Lung microvascular endothelial cell (primary cell): Measurements from ENCODE around the gene ZNF486. TPM values are rescaled to one million over a fixed set of nuclear protein-coding genes. Genes with fewer than 3 reads are reported as not detected.
"Not testable (repeated sequence)": the region's sequence is repeated elsewhere in the genome, so short reads cannot be mapped to it uniquely, and the experiment has no call there.

Experiments used
- DNase-seq, 2 donors: peaks; one replicate each; pipeline versions ENCODE4 v3.0.0 to v3.0.0-alpha.2; 2010; ENCODE audit warnings: low read depth in 2 of 2
- total RNA-seq: library from RNA; depleted of rRNA; stranded (reverse); fragments of >200 nt; gene quantifications from 2 replicates; pipeline ENCODE4 v1.2.1, GENCODE V29; 2014

ZNF486 gene
- total RNA-seq: 5.2 and 9.1 TPM in 2 replicates

DNA sequence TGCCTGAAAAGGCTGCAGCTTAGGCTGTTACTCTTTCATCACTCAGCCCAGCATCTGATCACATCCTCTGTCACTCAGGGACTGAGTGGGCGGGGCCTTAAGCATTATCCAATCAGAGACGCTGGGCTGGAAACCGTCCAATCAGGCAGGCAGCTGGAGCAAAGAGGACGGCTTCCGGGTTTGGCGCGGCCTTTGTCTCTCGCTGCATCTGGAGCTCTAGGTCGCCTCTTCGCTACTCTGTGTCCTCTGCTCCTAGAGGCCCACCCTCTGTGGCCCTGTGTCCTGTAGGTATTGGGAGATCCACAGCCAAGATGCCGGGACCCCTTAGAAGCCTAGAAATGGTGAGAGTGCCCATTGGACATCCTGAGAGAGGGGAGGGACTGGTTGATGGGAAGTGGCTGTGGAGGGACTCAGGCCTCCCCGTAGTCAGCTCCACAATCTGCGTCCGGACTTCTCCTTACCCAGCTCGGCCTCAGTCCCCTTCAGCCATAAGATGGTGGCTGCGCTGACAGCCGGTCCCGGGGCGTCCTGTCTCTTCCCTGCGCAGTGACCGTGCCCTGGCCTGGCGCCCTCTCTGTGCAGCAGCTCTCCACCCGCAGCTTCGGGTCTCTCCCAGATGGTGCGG, at the start of gene ZNF486:
TSS of gene ZNF486 (plus strand) at position 195 of the 625 bp plus-strand sequence. CDS start at position 312, 117 bp downstream.
- DNase-seq: peak; percentile 96 to 97

DNA sequence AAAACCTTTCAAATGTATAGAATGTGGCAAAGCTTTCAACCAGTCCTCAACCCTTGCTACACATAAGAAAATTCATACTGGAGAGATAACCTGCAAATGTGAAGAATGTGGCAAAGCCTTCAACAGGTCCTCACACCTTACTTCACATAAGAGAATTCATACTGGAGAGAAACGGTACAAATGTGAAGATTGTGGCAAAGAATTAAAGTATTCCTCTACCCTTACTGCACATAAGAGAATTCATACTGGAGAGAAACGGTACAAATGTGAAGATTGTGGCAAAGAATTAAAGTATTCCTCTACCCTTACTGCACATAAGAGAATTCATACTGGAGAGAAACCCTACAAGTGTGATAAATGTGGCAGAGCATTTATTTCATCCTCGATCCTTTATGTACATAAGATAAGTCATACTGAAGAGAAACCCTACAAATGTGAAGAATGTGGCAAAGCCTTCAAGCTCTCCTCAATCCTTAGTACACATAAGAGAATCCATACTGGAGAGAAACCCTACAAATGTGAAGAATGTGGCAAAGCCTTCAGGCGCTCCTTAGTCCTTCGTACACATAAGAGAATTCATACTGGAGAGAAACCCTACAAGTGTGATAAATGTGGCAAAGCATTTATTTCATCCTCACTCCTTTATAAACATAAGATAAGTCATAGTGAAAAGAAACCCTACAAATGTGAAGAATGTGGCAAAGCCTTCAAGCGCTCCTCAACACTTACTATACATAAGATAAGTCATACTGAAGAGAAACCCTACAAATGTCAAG, 48.8 kb upstream of the ZNF486 start:
- not testable (repeated sequence) for DNase-seq

DNA sequence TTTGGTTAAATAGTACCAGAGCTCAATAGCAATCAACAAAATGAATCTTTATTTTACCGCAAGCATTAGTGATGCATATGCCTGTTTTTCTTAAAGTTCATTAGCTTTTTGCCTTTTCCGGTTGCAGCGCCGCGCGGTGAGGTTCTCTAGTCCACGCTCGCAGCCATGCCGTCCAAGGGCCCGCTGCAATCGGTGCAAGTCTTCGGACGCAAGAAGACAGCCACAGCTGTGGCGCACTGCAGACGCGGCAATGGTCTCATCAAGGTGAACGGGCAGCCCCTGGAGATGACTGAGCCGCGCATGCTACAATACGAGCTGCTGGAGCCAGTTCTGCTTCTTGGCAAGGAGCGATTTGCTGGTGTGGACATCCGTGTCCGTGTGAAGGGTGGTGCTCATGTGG, 42.1 kb upstream of the ZNF486 start:
- no peak for DNase-seq

DNA sequence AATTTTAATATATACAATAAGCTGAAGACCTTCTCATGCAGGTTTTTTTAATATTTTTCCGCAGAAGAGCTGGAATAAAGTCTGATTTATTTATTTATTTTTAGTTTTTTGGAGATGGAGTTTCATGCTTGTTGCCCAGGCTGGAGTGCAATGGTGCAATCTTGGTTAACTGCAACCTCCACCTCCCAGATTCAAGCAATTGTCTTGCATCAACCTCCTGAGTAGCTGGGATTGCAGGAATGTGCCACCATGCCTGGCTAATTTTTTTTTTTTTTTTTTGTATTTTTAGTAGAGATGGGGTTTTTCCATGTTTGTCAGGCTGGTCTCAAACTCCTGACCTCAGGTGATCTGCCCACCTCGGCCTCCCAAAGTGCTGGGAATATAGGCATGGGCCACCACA, 34.1 kb upstream of the ZNF486 start:
- not testable (repeated sequence) for DNase-seq

DNA sequence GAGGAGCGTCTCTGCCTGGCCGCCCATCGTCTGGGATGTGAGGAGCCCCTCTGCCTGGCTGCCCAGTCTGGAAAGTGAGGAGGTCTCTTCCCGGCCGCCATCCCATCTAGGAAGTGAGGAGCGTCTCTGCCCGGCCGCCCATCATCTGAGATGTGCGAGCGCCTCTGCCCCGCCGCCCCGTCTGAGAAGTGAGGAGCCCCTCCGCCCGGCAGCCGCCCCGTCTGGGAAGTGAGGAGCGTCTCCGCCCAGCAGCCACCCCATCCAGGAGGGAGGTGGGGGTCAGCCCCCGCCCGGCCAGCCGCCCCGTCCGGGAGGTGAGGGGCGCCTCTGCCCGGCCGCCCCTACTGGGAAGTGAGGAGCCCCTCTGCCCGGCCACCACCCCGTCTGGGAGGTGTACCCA, 29.3 kb upstream of the ZNF486 start:
- DNase-seq: not testable (repeated sequence)

DNA sequence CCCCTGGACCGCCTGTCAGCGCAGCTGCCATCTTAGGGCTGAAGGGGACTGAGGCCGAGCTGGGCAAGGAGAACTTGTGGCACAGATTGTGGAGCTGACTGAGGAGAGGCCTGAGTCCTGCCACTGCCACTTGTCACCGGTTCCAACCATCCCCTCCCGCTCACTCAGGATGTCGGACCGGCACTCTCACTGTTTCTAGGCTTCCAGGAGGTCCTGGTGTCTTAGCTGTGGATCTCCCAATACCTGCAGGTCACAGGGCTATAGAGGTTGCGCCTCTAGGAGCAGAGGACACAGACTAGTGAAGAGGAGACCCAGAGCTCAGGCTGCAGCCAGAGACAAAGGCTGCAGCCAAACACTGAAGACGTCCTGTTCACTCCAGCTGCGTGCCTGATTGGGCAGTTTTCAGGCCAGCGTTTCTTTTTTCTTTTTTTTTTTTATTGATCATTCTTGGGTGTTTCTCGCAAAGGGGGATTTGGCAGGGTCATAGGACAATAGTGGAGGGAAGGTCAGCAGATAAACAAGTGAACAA, 15.3 kb upstream of the ZNF486 start:
- no peak for DNase-seq

DNA sequence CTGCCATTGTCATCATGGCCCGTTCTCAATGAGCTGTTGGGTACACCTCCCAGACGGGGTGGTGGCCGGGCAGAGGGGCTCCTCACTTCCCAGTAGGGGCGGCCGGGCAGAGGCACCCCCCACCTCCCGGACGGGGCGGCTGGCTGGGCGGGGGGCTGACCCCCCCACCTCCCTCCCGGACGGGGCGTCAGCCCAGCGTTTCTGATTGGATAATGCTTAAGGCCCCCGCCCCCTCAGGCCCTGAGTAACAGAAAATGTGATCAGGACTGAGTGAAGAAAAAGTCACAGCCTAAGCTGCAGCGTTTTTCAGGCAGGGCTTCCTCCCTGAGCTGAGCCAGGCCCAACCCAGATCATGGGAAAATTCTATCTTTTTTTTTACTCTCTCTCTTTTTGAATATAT, 14.5 kb upstream of the ZNF486 start:
- not testable (repeated sequence) for DNase-seq

DNA sequence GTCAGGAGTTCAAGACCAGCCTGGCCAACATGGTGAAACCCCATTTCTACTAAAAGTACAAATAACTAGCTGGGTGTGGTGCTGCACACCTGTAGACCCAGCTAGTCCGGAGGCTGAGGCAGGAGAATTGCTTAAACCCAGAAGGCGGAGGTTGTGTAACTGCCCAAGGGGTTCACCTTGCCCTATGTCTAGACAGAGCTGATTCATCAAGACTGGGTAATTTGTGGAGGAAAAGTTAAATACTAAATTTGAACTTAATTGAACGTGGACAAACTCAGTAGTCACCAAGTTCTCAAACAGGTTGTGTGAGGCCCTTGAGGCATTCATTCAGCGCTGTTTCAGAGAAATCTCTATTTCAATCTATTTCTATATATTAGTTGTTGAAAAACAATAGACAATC, 13.7 kb upstream of the ZNF486 start:
- no peak for DNase-seq

DNA sequence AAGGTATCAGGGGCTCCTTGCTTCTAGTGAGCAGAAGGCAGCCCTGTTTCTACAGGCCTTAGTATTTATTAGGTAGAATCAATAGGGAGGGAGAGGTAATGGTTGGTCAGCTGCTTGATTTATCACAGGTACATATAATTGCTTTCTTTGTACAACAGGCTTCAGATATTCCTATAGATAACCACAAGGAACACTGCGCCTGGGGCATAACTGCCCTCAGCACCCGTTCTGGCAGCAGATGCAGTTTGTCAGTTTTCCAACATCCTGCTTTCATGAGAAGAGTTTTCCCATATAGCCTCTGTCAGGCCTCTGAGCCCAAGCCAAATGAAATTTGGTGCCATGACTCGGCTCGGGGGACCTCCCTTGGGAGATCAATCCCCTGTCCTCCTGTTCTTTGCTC, 12.4 kb upstream of the ZNF486 start:
- DNase-seq: no peak

DNA sequence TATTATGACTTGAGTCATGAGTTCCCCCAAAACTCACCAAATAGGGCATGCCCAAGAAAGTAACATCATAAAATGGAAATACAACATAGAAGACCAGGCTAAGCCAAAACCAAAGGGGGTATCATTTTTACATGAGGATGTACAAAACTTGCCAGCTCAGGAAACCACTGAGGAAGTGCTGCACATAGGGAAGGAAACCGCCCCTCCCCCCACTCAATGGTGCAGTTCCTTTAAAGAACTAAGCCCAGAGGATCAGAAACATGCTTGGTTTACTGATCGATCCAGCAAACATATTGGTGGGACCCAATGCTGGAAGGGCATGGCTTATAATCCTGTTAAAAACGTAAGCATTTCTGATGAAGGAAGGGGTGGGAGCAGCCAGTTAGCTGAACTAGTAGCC, 4.2 kb upstream of the ZNF486 start:
- DNase-seq: no peak

DNA sequence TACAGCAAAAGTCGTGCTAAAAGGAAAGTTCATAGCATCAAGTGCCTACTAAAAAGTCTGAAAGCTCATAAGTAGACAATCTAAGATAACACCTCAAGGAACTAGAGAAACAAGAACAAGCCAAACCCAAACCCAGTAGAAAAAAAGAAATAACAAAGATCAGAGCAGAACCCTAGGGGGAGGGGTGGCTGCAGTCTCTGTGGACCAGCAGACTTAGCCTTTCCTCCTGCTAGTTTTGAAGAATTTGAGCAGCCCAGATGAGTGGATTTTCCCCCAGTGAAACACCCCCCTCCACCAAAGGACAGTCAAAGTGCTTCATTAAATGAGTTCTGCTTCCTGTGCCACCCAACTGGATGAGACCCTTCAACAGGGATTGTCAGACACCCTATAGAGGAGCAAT, 2.6 kb upstream of the ZNF486 start:
- no peak for DNase-seq

DNA sequence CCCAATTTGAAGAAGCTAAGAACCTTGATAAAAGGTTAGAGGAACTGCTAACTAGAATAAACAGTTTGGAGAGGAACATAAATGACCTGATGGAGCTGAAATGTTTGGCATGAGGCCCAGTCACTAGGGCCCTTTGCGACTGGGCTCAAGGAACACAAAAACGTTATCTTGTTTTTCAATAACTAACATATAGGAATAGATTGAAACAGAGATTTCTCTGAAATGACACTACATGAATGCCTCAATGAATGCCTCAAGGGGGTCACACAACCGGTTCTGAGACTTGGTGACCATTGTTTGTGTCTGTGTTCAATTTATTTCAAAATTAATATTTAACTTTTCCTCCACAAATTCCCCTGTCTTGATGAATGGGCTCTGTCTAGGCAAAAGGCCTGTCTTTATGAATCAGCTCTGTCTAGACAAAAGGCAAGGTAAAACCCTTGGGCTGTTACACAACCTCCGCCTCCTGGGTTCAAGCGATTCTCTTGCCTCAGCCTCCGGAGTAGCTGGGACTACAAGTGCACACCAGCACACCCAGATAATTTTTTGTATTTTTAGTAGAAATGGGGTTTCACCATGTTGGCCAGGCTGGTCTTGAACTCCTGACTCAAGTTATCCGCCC, 932 bp upstream of the ZNF486 start:
- DNase-seq: no peak

DNA sequence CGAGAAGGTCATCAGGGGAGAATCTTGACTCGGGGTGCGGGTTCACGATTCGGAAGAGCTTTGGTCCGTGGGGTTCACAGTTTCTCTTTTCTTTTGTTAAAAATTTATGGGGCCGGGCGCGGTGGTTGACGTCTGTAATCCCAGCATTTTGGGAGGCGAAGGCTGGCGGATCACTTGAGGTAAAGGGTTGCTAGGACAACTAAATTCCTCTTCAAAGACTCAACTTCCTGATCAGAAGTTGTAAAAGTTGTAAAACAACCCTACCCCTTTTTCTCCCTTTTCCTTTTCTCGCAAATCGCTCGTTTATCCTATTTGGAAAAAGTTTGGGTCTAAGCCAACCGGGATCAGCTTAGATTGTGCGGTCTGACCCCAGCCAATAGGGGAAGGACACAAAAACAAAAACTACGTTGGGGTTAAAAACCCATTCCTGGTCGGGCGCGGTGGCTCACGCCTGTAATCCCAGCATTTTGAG, 673 bp downstream of the ZNF486 start:
- peak; percentile 61 to 68 for DNase-seq

DNA sequence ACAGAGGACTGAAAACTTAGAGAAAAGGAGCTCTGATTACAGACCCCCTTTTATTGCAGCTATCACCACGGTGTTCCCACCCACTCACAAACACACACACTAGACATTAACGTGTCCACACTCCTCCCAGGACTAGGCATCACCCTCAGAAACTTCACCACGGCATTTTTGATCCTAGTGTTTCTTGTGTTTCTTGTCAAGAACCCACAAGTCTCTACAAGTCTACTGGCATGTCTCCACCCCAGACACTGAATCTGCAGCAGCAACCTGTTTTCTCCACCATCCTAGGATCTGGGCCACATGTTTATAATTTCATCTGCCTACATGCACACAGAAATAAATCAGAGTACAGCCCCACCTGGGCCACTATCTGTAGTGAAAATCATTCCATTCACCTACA, 4.3 kb downstream of the ZNF486 start:
- no peak for DNase-seq

DNA sequence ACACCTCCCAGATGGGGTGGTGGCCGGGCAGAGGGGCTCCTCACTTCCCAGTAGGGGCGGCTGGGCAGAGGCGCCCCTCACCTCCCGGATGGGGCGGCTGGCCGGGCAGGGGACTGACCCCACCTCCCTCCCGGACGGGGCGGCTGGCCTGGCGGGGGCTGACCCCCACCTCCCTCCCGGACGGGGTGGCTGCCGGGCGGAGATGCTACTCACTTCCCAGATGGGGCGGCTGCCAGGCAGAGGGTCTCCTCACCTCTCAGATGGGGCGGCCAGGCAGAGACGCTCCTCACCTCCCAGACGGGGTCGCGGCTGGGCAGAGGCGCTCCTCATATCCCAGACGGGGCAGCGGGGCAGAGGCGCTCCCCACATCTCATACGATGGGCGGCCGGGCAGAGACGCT, 8.8 kb downstream of the ZNF486 start:
- not testable (repeated sequence) for DNase-seq

DNA sequence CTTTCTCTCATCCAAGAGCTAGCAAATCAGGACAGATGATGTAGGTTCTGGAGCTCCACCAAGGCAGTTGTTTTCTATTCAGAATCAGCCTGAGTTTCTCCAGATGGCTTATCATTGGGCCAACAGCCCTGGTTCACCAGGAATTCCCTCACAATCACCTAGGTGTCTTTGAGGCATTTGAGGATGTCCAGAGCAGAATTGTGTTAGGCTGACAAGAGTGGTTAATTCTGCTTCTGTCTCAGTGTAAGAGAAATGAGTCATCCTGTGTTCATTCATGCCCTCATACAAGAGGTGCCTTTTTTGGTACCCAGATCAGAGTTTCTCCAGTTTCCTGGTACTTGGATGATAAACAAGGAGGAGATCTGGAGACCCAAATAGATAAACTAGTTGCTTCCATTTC, 12.9 kb downstream of the ZNF486 start:
- not testable (repeated sequence) for DNase-seq

DNA sequence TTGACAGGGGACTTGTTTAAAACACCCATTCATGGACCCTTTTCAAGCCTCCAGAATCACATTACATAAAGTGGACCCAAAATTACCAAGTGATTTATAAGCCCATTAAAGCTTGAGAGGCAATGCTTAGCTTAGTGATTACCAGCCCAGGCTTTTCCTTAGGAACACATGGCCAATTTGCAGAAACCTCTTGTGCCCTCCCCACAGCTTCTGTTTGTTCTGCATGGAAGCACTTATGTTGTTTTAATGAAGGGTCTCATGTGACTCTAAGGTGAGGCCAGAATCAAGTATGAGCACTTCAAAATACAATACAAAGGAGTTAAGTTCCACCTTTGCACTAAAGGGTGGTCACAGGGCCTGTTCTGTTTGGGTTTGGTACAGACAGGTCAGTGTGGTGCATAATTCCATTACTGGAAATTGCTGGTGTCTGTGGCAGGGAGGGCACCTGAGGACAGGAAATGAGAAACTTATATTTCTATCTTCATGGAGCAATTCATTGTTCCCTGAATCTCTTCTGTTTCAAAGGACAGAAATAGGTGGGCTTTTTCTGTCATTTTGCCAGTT, 15.3 kb downstream of the ZNF486 start:
- no peak for DNase-seq

DNA sequence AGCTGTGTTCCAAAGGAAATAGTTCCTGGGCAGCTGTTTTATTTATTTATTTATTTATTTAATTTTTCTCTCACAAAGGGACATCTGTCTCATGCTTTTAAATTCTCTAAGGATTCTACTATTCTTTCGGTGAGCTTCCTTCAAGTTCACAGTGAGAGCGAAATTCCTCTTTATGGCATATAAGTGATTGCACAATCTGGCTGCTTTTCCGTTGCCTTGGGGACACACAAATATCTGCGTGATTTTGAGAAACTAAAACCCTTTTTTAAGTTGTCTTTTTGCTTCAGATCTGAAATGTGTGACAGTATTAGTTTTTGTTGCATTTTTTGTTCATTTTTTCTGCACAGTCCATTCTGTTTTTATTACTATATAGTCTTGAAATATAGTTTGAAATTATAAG, 19.2 kb downstream of the ZNF486 start:
- DNase-seq: no peak

DNA sequence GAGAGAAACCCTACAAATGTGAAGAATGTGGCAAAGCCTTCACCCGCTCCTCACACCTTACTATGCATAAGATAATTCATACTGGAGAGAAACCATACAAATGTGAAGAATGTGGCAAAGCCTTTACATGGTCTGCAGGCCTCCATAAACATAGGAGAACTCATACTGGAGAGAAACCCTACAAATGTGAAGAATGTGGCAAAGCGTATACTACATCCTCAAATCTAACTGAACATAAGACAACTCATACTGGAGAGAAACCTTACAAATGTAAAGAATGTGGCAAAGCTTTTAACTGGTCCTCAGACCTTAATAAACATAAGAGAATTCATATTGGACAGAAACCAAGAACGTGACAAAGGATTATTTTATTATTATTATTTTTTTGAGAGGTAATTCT, 30.7 kb downstream of the ZNF486 start:
- DNase-seq: no peak

DNA sequence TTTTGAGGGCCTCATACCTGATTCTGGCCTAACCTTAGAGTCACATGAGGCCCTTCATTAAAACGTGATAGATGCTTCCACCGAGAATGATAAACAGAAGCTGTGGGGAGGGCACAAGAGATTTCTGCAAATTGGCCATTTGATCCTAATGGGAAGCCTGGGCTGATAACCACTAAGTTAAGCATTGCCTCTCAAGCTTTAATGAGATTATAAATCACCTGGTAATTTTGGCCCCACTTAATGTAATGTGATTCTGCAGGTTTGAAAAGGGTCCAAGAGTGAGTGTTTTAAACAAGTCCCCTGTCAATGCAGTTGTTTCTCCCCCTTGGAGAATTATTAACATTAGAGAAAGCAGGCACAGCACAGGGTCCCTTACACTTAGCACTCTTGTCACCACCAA, 42.0 kb downstream of the ZNF486 start:
- DNase-seq: no peak

DNA sequence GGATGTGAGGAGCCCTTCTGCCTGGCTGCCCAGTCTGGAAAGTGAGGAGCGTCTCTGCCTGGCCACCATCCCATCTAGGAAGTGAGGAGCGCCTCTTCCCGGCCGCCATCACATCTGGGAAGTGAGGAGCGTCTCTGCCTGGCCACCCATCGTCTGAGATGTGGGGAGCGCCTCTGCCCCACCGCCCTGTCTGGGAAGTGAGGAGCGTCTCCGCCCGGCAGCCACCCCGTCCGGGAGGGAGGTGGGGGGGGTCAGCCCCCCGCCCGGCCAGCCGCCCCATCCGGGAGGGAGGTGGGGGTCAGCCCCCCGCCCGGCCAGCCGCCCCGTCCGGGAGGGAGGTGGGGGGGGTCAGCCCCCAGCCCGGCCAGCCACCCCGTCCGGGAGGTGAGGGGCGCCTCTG, 47.4 kb downstream of the ZNF486 start:
- not testable (repeated sequence) for DNase-seq

DNA sequence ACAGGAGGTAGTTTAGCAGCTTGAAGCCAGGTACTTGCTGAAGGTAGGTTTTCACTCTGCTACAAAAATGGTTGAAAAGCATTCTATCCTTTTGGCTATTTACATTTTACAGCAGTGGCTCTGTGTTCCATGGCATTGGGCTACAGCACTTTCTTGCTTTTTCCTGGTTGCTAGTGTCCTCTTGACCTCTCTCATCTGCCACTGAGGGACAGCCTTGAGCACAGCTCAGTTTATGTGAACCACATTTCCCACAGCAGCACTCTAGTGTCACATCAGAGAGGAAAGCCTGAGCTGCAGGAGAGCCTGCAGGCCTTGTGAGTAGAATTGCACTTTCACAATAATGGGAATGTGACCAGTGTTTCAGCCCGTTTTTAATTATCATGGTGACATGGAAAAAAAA, 54.6 kb downstream of the ZNF486 start:
- not testable (repeated sequence) for DNase-seq
